DOHH2 (cell line): ENCODE results near the gene DIPK2A.

ENCODE experiments used
- EZH2phosphoT487 ChIP-seq: fragments of 200-600 bp; sonication (generic); IDR thresholded peaks from 2 replicates; pipeline ENCODE4 v1.6.1; 2017; ENCODE audit warnings: borderline replicate concordance, mild to moderate bottlenecking, antibody characterized with exemption, low read length, moderate library complexity, mixed read lengths
- TF ChIP-seq, protein P1 (sequence below): fragments of 200-600 bp; sonication (generic); IDR thresholded peaks from one replicate; pipeline ENCODE4 v1.5.1; 2014; ENCODE audit warnings: antibody characterized with exemption, mild to moderate bottlenecking, low read depth, low read length; ENCODE audit not compliant: poor library complexity, severe bottlenecking

- TF ChIP-seq, protein P1, sequence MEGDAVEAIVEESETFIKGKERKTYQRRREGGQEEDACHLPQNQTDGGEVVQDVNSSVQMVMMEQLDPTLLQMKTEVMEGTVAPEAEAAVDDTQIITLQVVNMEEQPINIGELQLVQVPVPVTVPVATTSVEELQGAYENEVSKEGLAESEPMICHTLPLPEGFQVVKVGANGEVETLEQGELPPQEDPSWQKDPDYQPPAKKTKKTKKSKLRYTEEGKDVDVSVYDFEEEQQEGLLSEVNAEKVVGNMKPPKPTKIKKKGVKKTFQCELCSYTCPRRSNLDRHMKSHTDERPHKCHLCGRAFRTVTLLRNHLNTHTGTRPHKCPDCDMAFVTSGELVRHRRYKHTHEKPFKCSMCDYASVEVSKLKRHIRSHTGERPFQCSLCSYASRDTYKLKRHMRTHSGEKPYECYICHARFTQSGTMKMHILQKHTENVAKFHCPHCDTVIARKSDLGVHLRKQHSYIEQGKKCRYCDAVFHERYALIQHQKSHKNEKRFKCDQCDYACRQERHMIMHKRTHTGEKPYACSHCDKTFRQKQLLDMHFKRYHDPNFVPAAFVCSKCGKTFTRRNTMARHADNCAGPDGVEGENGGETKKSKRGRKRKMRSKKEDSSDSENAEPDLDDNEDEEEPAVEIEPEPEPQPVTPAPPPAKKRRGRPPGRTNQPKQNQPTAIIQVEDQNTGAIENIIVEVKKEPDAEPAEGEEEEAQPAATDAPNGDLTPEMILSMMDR: no peak
- TF ChIP-seq EZH2phosphoT487: no peak
Measured at GRCh38 chr3:143924522-143925285, 46.9 kb upstream of the DIPK2A start.
